Stimulated activated CD4-positive, alpha-beta T cell treated with anti-CD3 and anti-CD28 coated beads, Interleukin-1b, Interleukin-23, amount 100 ng/mL, for 24 hours (primary cell): ENCODE data around the gene STT3B.
A peak's percentile ranks its signal among the peaks of the same experiment; 100 is the strongest.

Experiments used
- DNase-seq, 4 experiments: peaks; one replicate each; pipeline ENCODE4 v3.0.0-alpha.2; 2020; ENCODE audit warnings: low read depth in 4 of 4, low spot score in 1 of 4

Gene STT3B

GRCh38 chr3:31550452-31551251, 17.9 kb downstream of the STT3B start:
- no peak for DNase-seq

- no peak for DNase-seq
Observed at GRCh38 chr3:31551646-31552045, 18.9 kb downstream of the STT3B start.

- no peak for DNase-seq
Observed at GRCh38 chr3:31552103-31552502, 19.4 kb downstream of the STT3B start.

- no peak for DNase-seq
Observed at GRCh38 chr3:31553258-31553657, 20.5 kb downstream of the STT3B start.

- DNase-seq = no peak
Observed at GRCh38 chr3:31555204-31555603, 22.5 kb downstream of the STT3B start.

GRCh38 chr3:31559872-31560534, 27.3 kb downstream of the STT3B start:
- no peak for DNase-seq

- no peak for DNase-seq
Observed at GRCh38 chr3:31561891-31562290, 29.2 kb downstream of the STT3B start.

GRCh38 chr3:31562525-31562924, 29.8 kb downstream of the STT3B start:
- peak in 1 of 4 experiments; percentile 10 for DNase-seq

- no peak for DNase-seq
Observed at GRCh38 chr3:31565288-31565687, 32.6 kb downstream of the STT3B start.

- no peak for DNase-seq
Observed at GRCh38 chr3:31567036-31567435, 34.3 kb downstream of the STT3B start.

- DNase-seq = no peak
Observed at GRCh38 chr3:31568649-31569048, 35.9 kb downstream of the STT3B start.

GRCh38 chr3:31571325-31571724, 38.6 kb downstream of the STT3B start:
- DNase-seq = no peak

GRCh38 chr3:31572236-31573004, 39.7 kb downstream of the STT3B start:
- no peak for DNase-seq

GRCh38 chr3:31573036-31573779, 40.5 kb downstream of the STT3B start:
- no peak for DNase-seq

GRCh38 chr3:31575448-31575847, 42.7 kb downstream of the STT3B start:
- no peak for DNase-seq

- no peak for DNase-seq
Observed at GRCh38 chr3:31576521-31576920, 43.8 kb downstream of the STT3B start.

- no peak for DNase-seq
Observed at GRCh38 chr3:31577232-31577631, 44.5 kb downstream of the STT3B start.

GRCh38 chr3:31579828-31580227, 47.1 kb downstream of the STT3B start:
- DNase-seq = no peak

GRCh38 chr3:31580645-31581044, 47.9 kb downstream of the STT3B start:
- DNase-seq = no peak

GRCh38 chr3:31581660-31582059, 48.9 kb downstream of the STT3B start:
- no peak for DNase-seq

- no peak for DNase-seq
Observed at GRCh38 chr3:31589228-31589627, 56.5 kb downstream of the STT3B start.
